Skeletal muscle tissue (tissue), 4 donors: ENCODE data around the gene POLR1E. TPM values are rescaled to one million over a fixed set of nuclear protein-coding genes. Genes with fewer than 3 reads are reported as not detected.
"Not testable (repeated sequence)": the region's sequence is repeated elsewhere in the genome, so short reads cannot be mapped to it uniquely, and the experiment has no call there.

Source experiments
- H3K27ac ChIP-seq: one replicate; pipeline ENCODE4 v1.7.0; 2013; ENCODE audit warnings: mild to moderate bottlenecking, low read depth, low read length, inconsistent platforms
- H3K27me3 ChIP-seq, 3 donors: one replicate each; pipeline ENCODE4 v1.7.0; 2013; ENCODE audit warnings: low read length in 3 of 3; ENCODE audit not compliant: control insufficient read depth in 3 of 3, insufficient read depth in 3 of 3
- H3K36me3 ChIP-seq, 3 donors: one replicate each; pipeline ENCODE4 v1.7.0; 2013; ENCODE audit warnings: low read length in 3 of 3; ENCODE audit not compliant: control insufficient read depth in 3 of 3, insufficient read depth in 3 of 3
- H3K4me1 ChIP-seq, 3 donors: one replicate each; pipeline ENCODE4 v1.7.0; 2013; ENCODE audit warnings: low read length in 3 of 3, mild to moderate bottlenecking in 3 of 3; ENCODE audit not compliant: control insufficient read depth in 3 of 3, insufficient read depth in 3 of 3
- H3K4me3 ChIP-seq, 3 donors: one replicate each; pipeline ENCODE4 v1.7.0; 2013; ENCODE audit warnings: low read length in 3 of 3
- H3K9ac ChIP-seq, 3 donors: one replicate each; pipeline ENCODE4 v1.7.0; 2013; ENCODE audit warnings: low read length in 3 of 3, mild to moderate bottlenecking in 3 of 3, moderate library complexity in 2 of 3, low read depth in 1 of 3
- H3K9me3 ChIP-seq, 3 donors: one replicate each; pipeline ENCODE4 v1.7.0; 2013; ENCODE audit warnings: low read length in 3 of 3; ENCODE audit not compliant: control insufficient read depth in 3 of 3
- total RNA-seq: library from RNA; depleted of rRNA; stranded (reverse); fragments of >200 nt; gene quantifications from one replicate; pipeline ENCODE4 v1.2.3, GENCODE V29; 2014
- donor health status: Osteomylitis.

POLR1E gene
- total RNA-seq, 1 donor from 2014 or later = 38.1 TPM

GRCh38 chr9:37511016-37512010 lies 25.6 kb downstream of the POLR1E start:
- Histone ChIP-seq H3K27ac (no peak overlapping the region), H3K9me3 (no peaks in the 10 kb centered on the region), H3K9ac (no peak overlapping the region), H3K27me3 (no peaks in the 10 kb centered on the region), H3K4me3 (no peak overlapping the region), H3K4me1 (no peaks in the 10 kb centered on the region), H3K36me3 (peaks cover 50 to 56% (median 51%) of the 10 kb centered on the region in 3 donors)

GRCh38 chr9:37512437-37512836 lies 26.7 kb downstream of the POLR1E start:
- peaks cover 50 to 55% (median 53%) of the 10 kb centered on the region in 3 donors for H3K36me3 ChIP-seq
- H3K9me3 ChIP-seq = no peaks in the 10 kb centered on the region
- no peaks in the 10 kb centered on the region for H3K27me3 ChIP-seq
- no peak overlapping the region for H3K9ac ChIP-seq
- no peak overlapping the region for H3K4me3 ChIP-seq
- no peaks in the 10 kb centered on the region for H3K4me1 ChIP-seq
- no peak overlapping the region for H3K27ac ChIP-seq

GRCh38 chr9:37514415-37514814 lies 28.7 kb downstream of the POLR1E start:
- H3K9ac ChIP-seq, H3K27me3 ChIP-seq, H3K4me3 ChIP-seq, H3K9me3 ChIP-seq, H3K4me1 ChIP-seq, H3K27ac ChIP-seq: not testable (repeated sequence)
- peaks cover 51 to 56% (median 55%) of the 10 kb centered on the region in 3 donors for H3K36me3 ChIP-seq

GRCh38 chr9:37514999-37515398 lies 29.3 kb downstream of the POLR1E start:
- no peaks in the 10 kb centered on the region for H3K27me3 ChIP-seq
- H3K4me3 ChIP-seq = no peak overlapping the region
- no peak overlapping the region for H3K9ac ChIP-seq
- no peaks in the 10 kb centered on the region for H3K4me1 ChIP-seq
- peaks cover 55 to 60% (median 55%) of the 10 kb centered on the region in 3 donors for H3K36me3 ChIP-seq
- H3K27ac ChIP-seq = no peak overlapping the region
- no peaks in the 10 kb centered on the region for H3K9me3 ChIP-seq

- no peak overlapping the region for H3K9ac ChIP-seq
- H3K4me1 ChIP-seq = no peaks in the 10 kb centered on the region
- H3K27ac ChIP-seq = no peak overlapping the region
- no peaks in the 10 kb centered on the region for H3K9me3 ChIP-seq
- no peak overlapping the region for H3K4me3 ChIP-seq
- H3K27me3 ChIP-seq = no peaks in the 10 kb centered on the region
- H3K36me3 ChIP-seq = peaks cover 53 to 57% (median 56%) of the 10 kb centered on the region in 3 donors
Measured at GRCh38 chr9:37515620-37516258, 30.0 kb downstream of the POLR1E start.

GRCh38 chr9:37517923-37518322 lies 32.2 kb downstream of the POLR1E start:
- H3K36me3 ChIP-seq = peaks cover 53 to 59% (median 56%) of the 10 kb centered on the region in 3 donors
- H3K9me3 ChIP-seq = no peaks in the 10 kb centered on the region
- no peak overlapping the region for H3K27ac ChIP-seq

GRCh38 chr9:37520641-37521040 lies 34.9 kb downstream of the POLR1E start:
- H3K27ac ChIP-seq = no peak overlapping the region
- peaks cover 56 to 65% (median 64%) of the 10 kb centered on the region in 3 donors for H3K36me3 ChIP-seq
- H3K9me3 ChIP-seq = no peaks in the 10 kb centered on the region
- no peaks in the 10 kb centered on the region for H3K4me1 ChIP-seq
- no peaks in the 10 kb centered on the region for H3K27me3 ChIP-seq
- H3K9ac ChIP-seq = no peak overlapping the region
- no peak overlapping the region for H3K4me3 ChIP-seq

More at GRCh38 chr9:37517923-37518322, 32.2 kb downstream of the POLR1E start:
- H3K9ac ChIP-seq = no peak overlapping the region
- H3K4me1 ChIP-seq = no peaks in the 10 kb centered on the region
- no peaks in the 10 kb centered on the region for H3K27me3 ChIP-seq
- no peak overlapping the region for H3K4me3 ChIP-seq

GRCh38 chr9:37521111-37521510 lies 35.4 kb downstream of the POLR1E start:
- peaks cover 53 to 64% (median 59%) of the 10 kb centered on the region in 3 donors for H3K36me3 ChIP-seq
- no peaks in the 10 kb centered on the region for H3K9me3 ChIP-seq
- H3K27me3 ChIP-seq = no peaks in the 10 kb centered on the region
- no peak overlapping the region for H3K4me3 ChIP-seq
- no peak overlapping the region for H3K27ac ChIP-seq
- H3K4me1 ChIP-seq = no peaks in the 10 kb centered on the region
- no peak overlapping the region for H3K9ac ChIP-seq

- peaks cover 48 to 64% (median 63%) of the 10 kb centered on the region in 3 donors for H3K36me3 ChIP-seq
Measured at GRCh38 chr9:37522971-37523370, 37.2 kb downstream of the POLR1E start.

GRCh38 chr9:37523916-37524315 lies 38.2 kb downstream of the POLR1E start:
- H3K4me1 ChIP-seq = peaks cover 0 to 4% (median 0%) of the 10 kb centered on the region in 3 donors
- H3K27ac ChIP-seq = no peak overlapping the region
- H3K9me3 ChIP-seq = no peaks in the 10 kb centered on the region
- peaks cover 52 to 67% (median 66%) of the 10 kb centered on the region in 3 donors for H3K36me3 ChIP-seq
- no peaks in the 10 kb centered on the region for H3K27me3 ChIP-seq
- no peak overlapping the region for H3K9ac ChIP-seq
- H3K4me3 ChIP-seq = no peak overlapping the region

More at GRCh38 chr9:37522971-37523370, 37.2 kb downstream of the POLR1E start:
- Histone ChIP-seq H3K9ac (no peak overlapping the region), H3K4me1 (no peaks in the 10 kb centered on the region), H3K4me3 (no peak overlapping the region), H3K27me3 (no peaks in the 10 kb centered on the region), H3K9me3 (no peaks in the 10 kb centered on the region), H3K27ac (no peak overlapping the region)
